Measurements from ENCODE around the gene MRPS27.

The MRPS27 gene

DNA sequence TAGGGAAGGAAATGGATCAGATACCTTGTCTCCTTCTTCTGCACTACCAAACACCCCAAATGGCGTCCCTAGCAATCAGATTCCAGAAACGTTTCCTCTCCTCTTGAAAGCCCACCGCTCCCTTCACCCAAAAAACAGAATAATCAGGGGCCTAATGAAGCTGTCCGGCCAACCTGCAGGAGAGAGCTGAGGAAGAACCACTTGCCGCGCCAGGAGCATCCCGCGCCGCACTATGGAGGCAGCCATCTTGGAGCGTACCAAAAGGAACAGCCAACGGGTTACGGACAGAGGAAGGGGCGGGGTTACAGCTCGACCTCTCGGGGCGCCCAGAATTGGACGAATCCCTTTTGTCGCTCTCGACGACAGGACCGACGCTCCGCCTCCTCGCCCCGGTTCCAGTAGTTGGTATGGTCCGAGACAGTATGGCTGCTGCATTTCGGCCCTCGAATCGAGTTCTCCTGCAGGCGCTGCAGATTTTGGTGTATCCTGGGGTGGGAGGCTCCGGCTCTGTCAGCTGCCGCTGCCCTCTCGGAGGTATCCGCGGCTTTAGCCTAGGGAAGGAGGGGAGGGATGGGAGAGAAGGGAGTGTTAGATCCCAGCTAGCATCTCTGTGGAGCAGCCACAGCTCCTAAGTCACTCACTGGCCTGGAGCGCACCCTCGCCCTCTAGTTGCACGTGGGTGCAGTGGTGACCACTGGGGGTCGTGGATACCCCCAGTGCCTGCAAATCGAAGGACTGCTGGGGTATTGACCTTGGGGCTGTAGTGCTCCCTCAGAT is at the start of gene MRPS27, which contains the start of gene PTCD2:
TSS of gene MRPS27 (minus strand) at position 265 of the 777 bp plus-strand sequence. CDS start at position 246, 19 bp downstream.
TSS of gene PTCD2 (plus strand) at position 398 of the 777 bp plus-strand sequence. CDS start at position 408, 10 bp downstream.
- peak; percentile 89 for DNase-seq

DNA sequence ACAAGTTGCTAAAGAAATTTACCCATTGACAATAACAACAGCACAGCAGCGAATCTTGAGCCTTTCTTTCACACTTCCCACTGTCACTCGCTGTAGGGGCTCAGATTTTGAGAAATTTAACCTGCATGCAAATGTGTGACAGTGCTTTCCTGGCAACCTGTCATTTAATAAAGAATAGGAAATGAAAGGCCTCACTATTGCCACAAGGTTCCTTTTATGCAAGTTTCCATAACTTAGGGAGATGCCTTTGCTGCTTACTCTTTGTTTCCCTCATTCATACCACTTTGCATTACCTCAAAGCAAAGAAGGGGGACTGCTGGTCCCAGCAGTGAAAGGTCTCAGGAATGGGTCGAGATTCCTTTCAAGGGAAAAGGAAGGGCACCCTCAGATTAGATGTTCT is 49.7 kb upstream of the MRPS27 start:
- no peak for DNase-seq

DNA sequence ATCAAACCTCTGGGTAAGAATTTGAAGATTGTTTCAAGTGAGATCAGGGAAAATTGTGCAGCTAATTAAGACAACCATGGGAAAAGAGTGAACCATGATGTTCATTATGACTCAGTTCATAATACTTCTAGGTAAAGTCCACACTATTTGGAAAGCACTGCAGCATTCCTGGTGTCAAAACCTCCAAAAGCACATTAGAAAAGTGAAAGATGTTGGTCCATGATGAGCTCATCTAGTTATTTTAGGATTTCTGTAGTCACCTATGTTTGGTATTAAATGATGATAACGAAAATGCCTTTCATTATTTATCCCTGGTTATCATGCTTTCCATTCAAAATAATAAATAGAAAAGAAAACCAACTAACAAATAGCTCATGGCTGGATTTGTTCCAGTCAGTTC is 49.3 kb upstream of the MRPS27 start:
- no peak for DNase-seq

DNA sequence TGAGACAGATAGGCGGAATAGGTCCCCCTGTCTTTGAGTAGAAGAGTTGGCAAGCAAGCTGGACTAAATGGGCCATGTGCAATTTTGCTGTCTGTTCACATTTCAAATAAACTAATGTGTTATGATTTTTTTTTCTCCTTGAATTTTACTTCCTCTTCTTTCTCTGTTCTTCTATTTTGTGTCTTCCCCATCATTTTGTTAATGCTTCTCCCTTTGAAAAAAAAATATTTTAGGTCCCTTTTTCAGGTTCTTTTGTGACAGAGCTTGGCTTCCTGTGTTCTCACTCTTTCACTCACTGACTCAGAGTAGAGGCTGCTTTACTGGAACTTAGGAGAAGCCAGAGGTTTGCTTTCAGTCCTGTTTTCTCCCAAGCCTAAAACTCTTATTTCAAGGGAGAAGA is 48.2 kb upstream of the MRPS27 start:
- no peak for DNase-seq

DNA sequence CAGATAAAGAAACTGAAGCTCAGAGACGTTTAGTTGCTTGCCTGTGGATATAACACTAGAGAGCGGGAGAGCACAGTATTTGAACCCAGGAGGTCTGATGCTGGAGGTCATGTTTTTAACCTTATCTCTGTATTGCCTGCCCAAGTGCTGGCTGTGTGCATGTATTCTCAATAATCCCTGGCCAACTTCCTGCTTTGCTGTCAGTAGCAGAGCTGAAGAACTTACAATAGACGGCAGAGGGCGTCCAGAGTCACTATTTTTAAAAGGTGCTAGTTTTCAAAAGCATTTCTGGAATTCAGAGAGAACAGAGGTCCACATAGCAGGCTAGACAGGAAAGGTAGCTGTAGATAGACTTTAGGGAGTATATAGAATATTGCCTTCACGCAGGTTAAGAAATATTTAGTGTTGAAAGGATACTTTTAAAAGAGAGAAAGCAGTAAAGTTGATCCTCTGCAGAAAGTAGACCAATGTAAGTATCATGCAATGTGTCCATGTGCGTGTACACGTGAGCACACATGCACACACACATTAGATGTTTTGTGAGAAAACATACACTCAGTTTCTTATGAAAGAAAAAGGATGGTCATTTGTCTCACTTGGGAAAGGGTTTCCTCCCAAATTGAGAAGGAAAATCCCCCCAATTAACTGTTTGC is 46.4 kb upstream of the MRPS27 start:
- peak; percentile 69 for DNase-seq

DNA sequence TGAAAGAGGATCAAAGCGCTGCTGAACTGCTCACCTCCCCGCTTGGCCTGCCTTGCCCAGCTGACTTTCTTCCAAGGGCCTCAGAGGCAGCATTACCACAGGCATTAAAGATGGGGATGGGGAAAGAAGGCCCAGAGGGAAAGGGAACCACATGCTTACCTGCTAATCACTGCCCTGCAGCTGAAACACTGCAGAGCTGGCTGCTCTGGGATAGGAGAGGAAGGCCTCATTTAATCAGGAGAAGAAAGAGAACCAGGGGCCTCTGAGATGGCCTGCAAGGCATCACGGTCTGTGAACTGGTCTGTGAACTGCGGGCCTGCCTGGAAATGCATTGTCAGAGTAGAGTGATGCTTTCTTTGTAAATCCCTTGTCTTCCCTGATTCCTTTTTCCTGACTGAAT is 44.9 kb upstream of the MRPS27 start:
- no peak for DNase-seq

DNA sequence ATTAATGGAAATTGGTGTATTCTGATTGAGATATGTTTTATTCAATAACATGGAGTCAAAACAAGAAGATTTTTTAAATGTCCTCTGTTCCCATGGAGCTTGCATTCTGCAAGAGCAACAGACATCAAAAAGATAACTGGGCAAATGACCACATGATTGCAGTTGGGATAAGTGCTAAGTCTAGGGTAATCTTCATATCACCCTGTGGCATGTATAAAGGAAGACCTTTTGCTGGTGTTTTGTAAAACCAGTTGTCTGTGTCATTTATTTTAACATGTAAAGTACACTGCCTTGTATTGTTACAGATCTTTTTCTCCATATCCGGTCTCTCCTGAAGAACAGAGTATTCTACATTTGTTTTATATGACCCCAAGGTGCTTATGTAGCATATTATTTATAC is 44.1 kb upstream of the MRPS27 start:
- DNase-seq = no peak

DNA sequence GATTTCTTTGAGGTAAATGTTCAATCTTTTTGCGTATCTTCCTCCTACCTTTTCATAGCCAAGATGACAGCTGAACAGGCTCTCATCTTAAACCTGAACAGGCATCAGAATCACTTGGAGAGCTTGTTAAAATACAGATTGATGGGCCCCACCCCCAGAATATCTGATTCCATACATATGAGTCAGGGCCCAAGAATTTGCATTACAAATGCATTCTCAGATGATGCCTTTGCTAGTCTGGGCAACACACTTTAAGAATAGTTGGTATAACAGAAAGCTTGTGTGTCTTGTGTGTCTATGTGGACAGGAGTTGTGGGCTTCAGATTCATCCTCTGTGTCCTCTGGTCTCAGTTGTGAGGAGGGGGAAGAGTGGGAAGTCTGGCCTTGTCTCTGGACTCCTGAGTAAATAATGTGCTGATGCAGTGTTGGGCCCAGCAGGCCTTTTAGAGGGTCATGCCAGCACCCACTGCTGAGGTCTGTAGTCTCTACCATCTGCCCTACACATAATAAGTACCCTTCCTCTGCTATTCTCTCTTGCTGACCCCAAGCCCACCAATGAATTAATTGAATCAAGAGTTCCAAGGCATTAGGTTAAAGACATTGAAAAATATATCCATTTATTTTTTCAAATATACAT is 43.2 kb upstream of the MRPS27 start:
- DNase-seq = no peak

DNA sequence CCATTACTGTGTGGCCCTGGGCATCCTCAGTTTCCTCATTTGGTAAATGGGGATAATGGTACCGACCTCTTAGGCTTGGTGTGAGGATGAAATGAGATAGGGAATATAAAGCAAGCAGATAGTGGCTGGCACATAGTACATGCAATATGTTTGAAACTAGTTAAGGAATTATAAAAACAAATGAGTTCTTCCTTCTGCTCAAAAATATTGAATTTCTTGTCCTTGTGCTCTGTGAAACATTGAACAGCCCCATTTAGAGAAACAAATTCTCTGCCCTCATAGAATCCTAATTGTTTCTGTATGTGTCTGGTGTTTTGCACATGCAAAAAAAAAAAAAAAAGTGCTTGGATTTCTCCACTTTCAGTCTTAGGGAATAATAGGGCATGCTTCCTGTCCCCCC is 39.8 kb upstream of the MRPS27 start:
- DNase-seq = no peak

DNA sequence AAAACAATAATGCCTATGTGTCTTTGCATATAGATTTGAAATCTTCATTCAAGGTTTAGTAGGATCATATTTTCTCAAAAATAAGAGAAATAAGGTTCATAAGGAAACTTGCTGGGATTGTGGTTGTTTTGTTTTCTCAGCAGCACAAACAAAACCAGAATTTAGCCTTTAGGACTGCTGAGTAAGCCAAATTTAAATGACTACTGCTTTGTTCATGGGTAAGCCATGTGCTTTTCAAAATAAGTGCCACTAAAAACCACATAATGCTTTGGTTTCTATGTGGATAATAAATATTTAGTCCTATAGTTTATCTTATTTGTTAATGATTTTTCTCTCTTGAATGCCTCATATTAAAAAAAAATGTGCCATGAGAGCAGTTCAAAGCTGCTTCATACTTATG is 38.9 kb upstream of the MRPS27 start:
- DNase-seq = no peak

DNA sequence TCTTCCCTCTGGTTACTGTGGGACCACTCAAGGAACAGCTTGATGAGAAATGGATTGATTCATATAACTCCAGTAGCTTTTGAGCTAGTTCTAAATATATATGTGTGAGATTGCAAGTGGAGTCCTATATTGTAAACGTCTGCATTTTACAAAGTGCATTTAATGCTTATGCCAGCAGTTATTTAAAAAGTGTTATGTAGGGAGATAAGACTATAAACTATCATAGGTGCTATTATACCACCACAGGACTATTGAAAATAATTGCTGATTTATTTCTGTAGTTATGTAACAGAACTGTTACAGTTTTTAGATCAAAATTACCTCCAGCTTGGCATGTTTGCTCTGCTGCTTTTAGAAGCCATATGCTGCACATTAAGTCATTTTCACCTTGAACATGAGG is 36.3 kb upstream of the MRPS27 start:
- no peak for DNase-seq

DNA sequence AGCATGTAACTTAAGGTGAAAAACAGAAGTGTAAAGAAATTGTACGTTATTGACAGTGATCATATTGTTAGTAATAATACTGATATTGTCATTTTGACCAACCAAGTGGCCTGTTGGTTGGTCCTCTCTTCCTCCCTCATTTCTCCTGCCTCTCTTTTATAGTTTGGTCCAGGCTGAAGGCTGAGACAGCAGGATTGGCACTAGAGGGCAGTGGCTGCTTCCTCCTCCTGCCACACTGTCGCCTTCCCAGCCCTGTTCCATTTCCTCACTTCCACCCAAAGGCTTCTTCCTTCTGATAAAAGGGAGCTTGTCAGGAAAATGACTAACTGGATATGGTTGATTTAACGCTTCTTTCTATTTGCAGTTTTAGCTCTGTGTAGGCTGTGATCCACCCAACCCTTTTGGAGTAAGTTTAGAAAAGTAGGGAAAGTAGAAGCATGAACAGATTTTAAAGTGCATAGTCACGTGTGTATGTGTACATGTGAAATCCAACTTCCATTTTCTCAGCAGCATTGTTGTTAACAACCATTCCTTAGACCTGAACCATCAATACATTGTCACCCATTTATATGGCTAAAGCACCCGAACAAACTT is 35.8 kb upstream of the MRPS27 start:
- DNase-seq = no peak

DNA sequence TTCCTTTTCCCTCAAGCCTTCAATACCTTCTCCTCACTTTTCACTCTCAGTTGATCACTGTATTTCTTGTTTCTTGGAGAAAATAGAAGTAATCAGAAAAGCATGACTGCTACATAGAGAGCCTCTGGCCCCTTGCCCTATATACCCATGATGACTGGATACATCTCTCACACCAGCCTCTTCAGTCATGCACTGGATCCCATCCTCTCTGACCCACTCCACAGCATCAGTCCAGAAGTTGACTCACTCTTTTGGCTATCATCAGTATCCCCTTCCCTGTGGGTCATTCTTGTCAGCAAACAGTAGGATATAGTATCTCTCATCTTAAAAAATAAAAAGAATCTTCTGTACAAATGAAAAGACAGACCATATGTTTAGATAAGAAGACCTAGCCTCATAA is 33.0 kb upstream of the MRPS27 start:
- DNase-seq = no peak

DNA sequence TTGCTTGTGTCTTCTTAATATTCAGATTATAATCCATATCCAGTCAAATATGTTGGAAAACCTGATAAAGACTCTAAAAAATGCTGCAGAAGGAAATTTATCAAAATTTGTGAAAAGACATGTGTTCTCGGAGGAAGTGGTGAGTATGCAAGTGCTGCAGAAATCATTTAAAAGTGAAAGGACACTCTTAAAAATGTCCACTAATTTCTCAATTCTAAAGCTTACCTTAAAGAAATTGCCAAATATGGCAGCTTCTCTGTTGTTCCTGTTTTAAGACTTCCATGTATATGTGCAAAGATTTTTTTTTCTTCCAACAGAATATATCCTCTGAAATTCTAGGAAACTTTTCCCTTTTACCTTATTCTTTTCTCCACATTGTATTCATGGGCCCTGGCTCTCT is 32.6 kb upstream of the MRPS27 start:
- no peak for DNase-seq

DNA sequence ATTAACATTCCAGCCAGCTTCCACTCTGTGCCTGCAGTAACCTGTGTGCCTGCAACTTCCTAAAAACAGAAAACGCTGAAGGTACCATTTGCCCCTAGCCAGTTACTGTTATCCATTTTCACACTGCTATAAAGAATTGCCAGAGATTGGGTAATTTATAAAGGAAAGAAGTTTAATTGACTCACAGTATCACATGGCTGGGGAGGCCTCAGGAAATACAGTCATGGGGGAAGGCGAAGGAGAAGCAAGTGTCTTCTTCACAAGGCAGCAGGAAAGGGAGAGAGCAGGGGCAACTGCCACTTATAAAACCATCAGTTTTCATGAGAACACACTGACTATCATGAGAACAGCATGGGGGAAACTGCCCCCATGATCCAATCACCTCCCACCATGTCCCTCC is 31.3 kb upstream of the MRPS27 start:
- no peak for DNase-seq

DNA sequence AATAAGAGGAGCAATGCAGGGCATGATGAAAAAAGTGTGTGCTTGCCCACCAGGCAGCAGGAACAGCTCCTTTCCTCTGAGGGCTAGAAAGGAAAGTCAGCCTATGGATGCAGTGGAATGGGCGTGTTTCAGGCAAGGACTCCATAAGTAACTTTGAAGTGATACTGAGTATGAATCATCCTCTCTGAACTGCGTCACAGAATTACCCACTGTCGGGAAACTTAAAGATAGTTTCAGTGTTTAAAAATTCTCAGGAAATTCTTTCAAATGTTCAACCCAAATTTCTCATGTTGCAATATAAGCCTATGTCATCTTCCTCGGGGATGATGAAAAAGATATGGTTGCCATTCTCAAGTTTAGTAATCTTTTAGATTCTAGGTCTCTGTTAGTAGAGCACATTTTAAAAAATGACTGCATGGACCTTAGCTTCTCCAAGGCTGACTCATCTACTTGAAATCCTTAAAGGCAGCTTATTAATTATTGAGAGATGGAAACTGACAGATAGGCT is 27.8 kb upstream of the MRPS27 start:
- no peak for DNase-seq

DNA sequence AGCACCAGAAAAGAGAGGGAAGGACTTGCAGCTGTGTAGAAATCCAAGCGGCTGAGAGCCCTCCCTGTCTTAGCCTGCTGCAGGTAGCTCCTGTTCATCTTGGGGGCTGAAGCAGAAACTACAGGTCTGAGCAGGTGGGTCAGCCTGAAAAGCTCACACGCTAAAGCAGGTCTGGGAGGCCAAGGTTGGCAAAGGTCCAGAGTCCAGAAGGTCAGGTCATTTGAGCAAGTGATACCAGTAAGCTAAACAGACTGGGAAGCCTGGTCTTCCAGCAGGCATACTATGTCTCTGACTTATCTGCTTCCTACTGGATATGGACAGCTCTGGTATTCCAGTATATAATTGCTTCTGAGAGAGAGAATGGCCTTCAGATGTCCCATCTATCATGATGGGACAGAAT is 26.4 kb upstream of the MRPS27 start:
- DNase-seq = no peak

DNA sequence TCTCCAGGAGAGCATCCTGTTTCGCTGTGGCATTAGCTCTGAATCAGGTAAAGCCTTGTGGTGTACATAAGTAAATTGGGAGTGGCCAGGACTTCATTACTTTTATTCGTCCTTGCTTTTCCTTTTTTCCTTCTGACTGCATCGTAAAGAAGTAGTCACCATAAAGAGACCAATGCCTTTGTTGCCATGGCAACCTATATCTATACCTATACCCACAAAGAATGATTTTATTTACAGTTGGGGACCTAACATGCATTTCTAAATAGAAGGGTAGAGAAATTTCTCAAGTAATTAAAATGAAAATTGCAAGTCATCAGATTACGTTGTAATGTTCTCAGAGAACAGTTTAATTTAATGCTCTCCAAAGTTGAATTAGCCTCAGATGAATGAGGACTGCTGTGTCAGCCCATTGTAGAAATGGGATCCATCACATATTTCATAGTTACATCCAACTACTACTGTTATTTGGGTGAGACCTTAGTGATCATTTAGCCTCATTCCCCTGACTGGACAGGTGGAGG is 18.7 kb upstream of the MRPS27 start:
- no peak for DNase-seq

DNA sequence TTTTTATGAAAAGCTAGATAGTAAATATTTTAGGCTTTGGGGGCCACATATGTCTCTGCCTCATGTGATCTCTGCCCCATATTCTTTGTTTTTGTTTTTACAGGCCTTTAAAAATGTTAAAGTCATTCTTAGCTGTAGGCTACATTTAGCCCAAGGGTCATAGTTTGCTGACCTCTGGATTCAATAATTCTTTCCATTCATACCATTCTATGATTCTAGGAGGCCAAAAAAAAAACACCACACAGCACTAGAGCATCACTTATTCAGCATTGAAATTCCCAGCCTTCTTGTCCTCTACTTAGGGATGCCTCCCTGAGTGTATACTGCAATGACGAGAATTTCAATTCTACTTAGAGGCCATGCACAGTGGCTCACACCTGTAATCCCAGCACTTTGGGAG is 17.1 kb upstream of the MRPS27 start:
- no peak for DNase-seq

DNA sequence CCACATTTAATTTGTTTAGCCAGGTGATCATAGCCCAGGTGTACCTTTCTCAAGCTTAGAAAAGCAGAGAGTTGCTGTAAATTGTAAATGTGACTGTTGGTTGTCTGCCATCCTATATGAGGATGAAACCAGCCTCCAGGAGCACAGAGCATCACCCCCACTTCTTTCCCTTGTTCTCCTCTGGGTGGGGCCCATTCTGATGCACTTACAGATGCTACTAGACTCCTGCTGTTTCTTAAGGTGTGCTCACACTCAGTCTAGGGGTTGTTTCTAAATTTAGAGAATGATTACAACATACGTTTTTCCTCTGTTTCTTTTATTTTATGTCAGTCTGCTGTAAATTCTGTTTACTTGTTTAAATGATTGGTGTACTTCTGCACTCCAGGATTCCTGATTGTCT is 10.7 kb upstream of the MRPS27 start:
- no peak for DNase-seq

DNA sequence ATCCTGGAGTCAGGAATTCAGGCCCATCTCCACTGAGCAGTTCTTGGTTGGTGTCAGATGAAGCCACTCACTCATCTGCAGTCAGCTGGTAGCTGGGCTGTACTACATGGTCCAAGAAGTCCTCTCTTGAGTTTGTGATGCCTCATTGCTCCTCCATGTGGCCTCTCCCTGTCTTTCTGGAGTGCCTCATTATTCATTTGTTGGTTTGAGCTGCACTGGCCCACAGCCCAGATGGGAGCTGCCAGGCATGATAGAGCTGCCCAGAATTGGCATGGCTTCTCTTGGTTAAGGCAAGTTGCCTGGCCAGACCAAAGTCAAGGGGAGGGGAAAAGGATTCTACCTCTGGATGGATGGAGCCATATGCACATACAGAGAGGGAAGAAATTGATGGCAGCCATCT is 8.1 kb upstream of the MRPS27 start:
- peak; percentile 12 for DNase-seq

DNA sequence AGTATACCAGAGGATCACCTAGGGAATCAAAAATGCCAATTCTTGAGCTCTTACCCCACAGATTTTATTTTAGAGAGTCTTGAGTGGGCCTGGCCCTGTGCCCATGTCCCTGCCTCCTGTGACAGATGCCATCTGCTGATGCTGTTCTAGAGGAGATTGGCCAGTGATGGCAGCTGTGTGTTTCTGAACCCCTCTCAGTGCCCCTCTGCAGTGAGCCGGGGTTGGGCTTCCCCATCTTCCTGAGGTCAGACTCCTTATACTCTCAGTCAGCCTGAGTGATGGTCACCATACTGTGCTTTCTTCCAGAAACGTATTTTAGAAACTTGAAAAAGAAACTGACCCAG is 6.2 kb upstream of the MRPS27 start:
- DNase-seq = no peak

DNA sequence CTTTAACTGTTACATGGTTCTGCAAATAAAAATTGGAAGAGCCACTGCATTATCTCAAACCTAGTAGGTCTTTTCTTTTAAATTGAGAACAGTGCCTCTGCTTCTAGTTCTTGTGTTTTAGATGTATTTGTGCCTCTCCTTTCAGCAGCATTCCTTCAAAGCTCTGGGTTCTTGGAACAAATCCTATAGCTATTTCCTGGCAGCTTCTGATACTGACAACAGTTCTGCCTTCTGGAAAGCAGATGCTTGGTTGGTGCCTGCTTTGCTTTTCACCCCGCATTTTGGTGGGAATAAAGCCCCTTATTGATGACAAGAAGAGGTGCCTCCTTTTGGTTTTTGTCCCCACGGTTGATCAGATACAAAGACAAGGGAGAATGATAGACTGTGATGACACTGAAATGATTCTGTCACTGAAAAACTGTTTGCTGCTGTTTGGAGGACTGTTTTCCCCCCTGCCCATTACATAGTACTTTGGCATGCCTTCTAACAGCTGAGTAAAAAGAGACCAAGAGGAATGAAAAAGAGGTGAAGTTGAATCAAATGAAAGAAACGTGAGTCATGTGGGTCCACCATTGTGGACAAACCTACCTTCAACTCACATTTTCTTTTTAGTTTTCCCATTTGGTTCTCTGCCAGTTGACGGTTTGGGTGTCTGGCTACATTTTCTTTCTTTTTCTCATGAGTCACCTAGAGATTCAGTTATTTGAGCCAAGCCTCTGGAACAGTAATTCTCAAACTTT is 5.7 kb upstream of the MRPS27 start:
- no peak for DNase-seq

All from NCI-H510A treated with DMSO at 0.1 percent for 48 hours (cell line).